ENCODE measurements around the gene MYH16. TPM values are rescaled to one million over a fixed set of nuclear protein-coding genes. Genes with fewer than 3 reads are reported as not detected.
"Not testable (repeated sequence)": the region's sequence is repeated elsewhere in the genome, so short reads cannot be mapped to it uniquely, and the experiment has no call there.

The MYH16 gene
- total and polyA plus RNA-seq, 10 of the 15 experiments (the other 5 are each of a cell fraction or from before 2014, with no cell fraction given), result 0.03 to 0.33 (median 0.04) TPM; not detected in 3

DNA sequence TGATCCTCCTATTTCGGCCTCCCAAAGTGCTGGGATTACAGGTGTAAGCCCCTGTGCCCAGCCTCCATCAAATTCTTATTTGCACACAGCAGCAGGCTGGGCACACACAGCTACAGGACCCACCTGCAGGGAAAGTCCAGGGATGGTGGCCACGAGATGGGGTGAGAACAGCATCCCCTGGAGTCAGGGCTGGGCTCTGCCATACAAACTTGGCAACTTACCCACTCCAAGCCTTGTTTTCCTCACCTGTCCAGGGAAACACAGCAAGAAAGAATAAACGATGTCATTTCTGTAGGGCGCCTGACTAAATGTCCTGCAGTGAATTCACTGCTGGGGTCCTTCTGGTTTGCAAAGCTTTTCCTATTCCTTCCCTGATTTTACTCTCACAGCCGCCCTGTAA, 5.5 kb downstream of the MYH16 start:
- Histone ChIP-seq H2AFZ (ENCODE audit: control insufficient read depth, low read depth, low read length) (no peak overlapping the region), H3K27me3 (replicated peaks in 1 of 2; ENCODE audit: control insufficient read depth in 2 of 2, insufficient read depth in 2 of 2, low read length in 1 of 2) (no peaks in the 10 kb centered on the region; a peak in 1 of 4 replicates), H3K9me3 (replicated peaks; ENCODE audit: control insufficient read depth, insufficient read depth, low read length) (no peaks in the 10 kb centered on the region), H4K20me1 (ENCODE audit: control insufficient read depth, insufficient read depth) (no peaks in the 10 kb centered on the region), H3K27ac (ENCODE audit: control insufficient read depth, insufficient read depth) (no peak overlapping the region), H3K9ac (ENCODE audit: control insufficient read depth, insufficient read depth, low read length) (no peak overlapping the region), H3K4me2 (ENCODE audit: control insufficient read depth, insufficient read depth) (no peak overlapping the region), H3K79me2 (ENCODE audit: control insufficient read depth, insufficient read depth, low read length) (no peaks in the 10 kb centered on the region), H3K4me3 (no peak overlapping the region), H3K36me3 (ENCODE audit: control insufficient read depth in 2 of 2, insufficient read depth in 2 of 2, low read length in 1 of 2) (no peaks in the 10 kb centered on the region), H3K4me1 (ENCODE audit: control insufficient read depth, insufficient read depth, low read length) (peaks cover 6% of the 10 kb centered on the region)
- no peak for FAIRE-seq
- no peak for DNase-seq (ENCODE audit: low read depth, low spot score)
- intact Hi-C loops (cut with micrococcal nuclease; ENCODE audit: unreplicated experiment) (no loop called here), in situ Hi-C loops (cut with MboI) (no loop called here)
- CTCF ChIA-PET, result no interaction called here
- TF ChIP-seq MAX (IDR thresholded peaks at IDR 0.05; ENCODE audit: low read depth, low read length), result no peak
- no peak for TF ChIP-seq SMC3 (IDR thresholded peaks at IDR 0.05; ENCODE audit: borderline replicate concordance, low read length)
- TF ChIP-seq, protein P1, sequence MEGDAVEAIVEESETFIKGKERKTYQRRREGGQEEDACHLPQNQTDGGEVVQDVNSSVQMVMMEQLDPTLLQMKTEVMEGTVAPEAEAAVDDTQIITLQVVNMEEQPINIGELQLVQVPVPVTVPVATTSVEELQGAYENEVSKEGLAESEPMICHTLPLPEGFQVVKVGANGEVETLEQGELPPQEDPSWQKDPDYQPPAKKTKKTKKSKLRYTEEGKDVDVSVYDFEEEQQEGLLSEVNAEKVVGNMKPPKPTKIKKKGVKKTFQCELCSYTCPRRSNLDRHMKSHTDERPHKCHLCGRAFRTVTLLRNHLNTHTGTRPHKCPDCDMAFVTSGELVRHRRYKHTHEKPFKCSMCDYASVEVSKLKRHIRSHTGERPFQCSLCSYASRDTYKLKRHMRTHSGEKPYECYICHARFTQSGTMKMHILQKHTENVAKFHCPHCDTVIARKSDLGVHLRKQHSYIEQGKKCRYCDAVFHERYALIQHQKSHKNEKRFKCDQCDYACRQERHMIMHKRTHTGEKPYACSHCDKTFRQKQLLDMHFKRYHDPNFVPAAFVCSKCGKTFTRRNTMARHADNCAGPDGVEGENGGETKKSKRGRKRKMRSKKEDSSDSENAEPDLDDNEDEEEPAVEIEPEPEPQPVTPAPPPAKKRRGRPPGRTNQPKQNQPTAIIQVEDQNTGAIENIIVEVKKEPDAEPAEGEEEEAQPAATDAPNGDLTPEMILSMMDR (IDR thresholded peaks at IDR 0.05 in 2 of 3, conservative IDR thresholded peaks at IDR 0.05 in 1 of 3; ENCODE audit: control insufficient read depth in 2 of 3, extremely low read depth in 1 of 3, insufficient read depth in 1 of 3, low read depth in 3 of 3, low read length in 3 of 3), result peak in 1 of 3 experiments; percentile 13; a peak in 1 of 6 replicates
- no peak for TF ChIP-seq RELB (IDR thresholded peaks at IDR 0.05; ENCODE audit: low read depth)
- TF ChIP-seq RAD21 (IDR thresholded peaks at IDR 0.05; ENCODE audit: insufficient read depth, low read depth, low read length), result no peak
- SMC1A ChIA-PET (ENCODE audit: uncharacterized antibody, unreplicated experiment), result no interaction called here
- 43% methylated on average over 5 of the region's 5 CpGs for WGBS (ENCODE audit: insufficient coverage, insufficient replicate concordance, low lambda C conversion rate, missing lambda C conversion rate)
- POLR2A ChIA-PET, result no interaction called here
- peak; percentile 45; the same call in 1 of the 3 replicates for ATAC-seq
- RAD21 ChIA-PET (ENCODE audit: unreplicated experiment), result no interaction called here
- BruUV-seq (replicated peaks), result no TSS peak

- H3K9me3 ChIP-seq (replicated peaks; ENCODE audit: control insufficient read depth, insufficient read depth, low read length); DNase-seq (ENCODE audit: low read depth, low spot score); SMC1A ChIA-PET (ENCODE audit: uncharacterized antibody, unreplicated experiment); H3K27me3 ChIP-seq (replicated peaks in 1 of 2; ENCODE audit: control insufficient read depth in 2 of 2, insufficient read depth in 2 of 2, low read length in 1 of 2); H4K20me1 ChIP-seq (ENCODE audit: control insufficient read depth, insufficient read depth); ATAC-seq; in situ Hi-C loops (cut with MboI); H3K4me2 ChIP-seq (ENCODE audit: control insufficient read depth, insufficient read depth); BruUV-seq (replicated peaks); RAD21 ChIA-PET (ENCODE audit: unreplicated experiment); intact Hi-C loops (cut with micrococcal nuclease; ENCODE audit: unreplicated experiment); H3K4me1 ChIP-seq (ENCODE audit: control insufficient read depth, insufficient read depth, low read length); FAIRE-seq; H3K36me3 ChIP-seq (ENCODE audit: control insufficient read depth in 2 of 2, insufficient read depth in 2 of 2, low read length in 1 of 2); H2AFZ ChIP-seq (ENCODE audit: control insufficient read depth, low read depth, low read length); H3K4me3 ChIP-seq; H3K9ac ChIP-seq (ENCODE audit: control insufficient read depth, insufficient read depth, low read length); H3K79me2 ChIP-seq (ENCODE audit: control insufficient read depth, insufficient read depth, low read length); H3K27ac ChIP-seq (ENCODE audit: control insufficient read depth, insufficient read depth): not testable (repeated sequence)
- ChIA-PET POLR2A (interaction anchor here (0.8 kb wide), 1 partner anchor 47 kb away, joined by 3 read pairs; no protein-coding TSS in a partner anchor), CTCF (interaction anchor here (1.2 kb wide), 1 partner anchor 67 kb away, joined by 4 read pairs; no protein-coding TSS in a partner anchor)
- 78% methylated on average over 4 of the region's 4 CpGs for WGBS (ENCODE audit: insufficient coverage, insufficient replicate concordance, low lambda C conversion rate, missing lambda C conversion rate)
Measured at GRCh38 chr7:99284165-99284564, 11.5 kb downstream of the MYH16 start.
